GM21367 (cell line): ENCODE results near the gene ZRANB2.
A peak's percentile ranks its signal among the peaks of the same experiment; 100 is the strongest.

Experiments
- ATAC-seq: cut with Tn5 transposase; IDR thresholded peaks from one replicate; pipeline ENCODE4 v1.9.1; 2021; ENCODE audit not compliant: unreplicated experiment

The ZRANB2 gene, protein sequence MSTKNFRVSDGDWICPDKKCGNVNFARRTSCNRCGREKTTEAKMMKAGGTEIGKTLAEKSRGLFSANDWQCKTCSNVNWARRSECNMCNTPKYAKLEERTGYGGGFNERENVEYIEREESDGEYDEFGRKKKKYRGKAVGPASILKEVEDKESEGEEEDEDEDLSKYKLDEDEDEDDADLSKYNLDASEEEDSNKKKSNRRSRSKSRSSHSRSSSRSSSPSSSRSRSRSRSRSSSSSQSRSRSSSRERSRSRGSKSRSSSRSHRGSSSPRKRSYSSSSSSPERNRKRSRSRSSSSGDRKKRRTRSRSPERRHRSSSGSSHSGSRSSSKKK

GRCh38 chr1:71080739-71081696, at the start of gene ZRANB2:
Gene ZRANB2 (minus strand): TSS chr1:71081035. CDS start chr1:71080995, 40 bp downstream.
- ATAC-seq = peak; percentile 100

GRCh38 chr1:71128060-71128459, 47.2 kb upstream of the ZRANB2 start:
- ATAC-seq = no peak

DNA sequence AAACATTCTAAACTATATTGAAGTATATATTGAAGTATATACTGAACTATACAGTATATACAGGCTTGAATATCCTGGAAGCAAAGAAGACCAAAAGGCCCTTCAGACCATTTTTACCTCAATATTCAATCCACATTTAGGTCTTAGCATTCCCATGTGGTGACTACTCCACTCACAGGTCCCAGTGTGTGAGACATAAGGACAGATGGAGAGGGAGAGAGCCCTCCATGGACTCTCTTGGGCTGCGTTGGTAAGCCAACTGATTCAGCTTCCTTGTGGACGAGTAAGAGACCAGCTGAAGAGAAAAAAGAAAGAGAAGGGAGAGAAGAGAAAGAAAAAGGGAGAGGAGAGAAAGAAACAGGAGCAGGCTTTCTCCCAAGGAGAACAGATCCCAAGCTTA, 37.3 kb upstream of the ZRANB2 start:
- no peak for ATAC-seq

GRCh38 chr1:71116729-71117128, 35.9 kb upstream of the ZRANB2 start:
- ATAC-seq = no peak

- no peak for ATAC-seq
These were observed 26.0 kb upstream of the ZRANB2 start for GRCh38 chr1:71106658-71107322.

- ATAC-seq = no peak
These were observed 23.6 kb upstream of the ZRANB2 start for GRCh38 chr1:71104417-71104816.

GRCh38 chr1:71101839-71102376, 21.1 kb upstream of the ZRANB2 start:
- no peak for ATAC-seq

GRCh38 chr1:71097428-71097827, 16.6 kb upstream of the ZRANB2 start:
- no peak for ATAC-seq

- ATAC-seq = no peak
These were observed 14.1 kb upstream of the ZRANB2 start for GRCh38 chr1:71094913-71095312.

GRCh38 chr1:71093938-71094337, 13.1 kb upstream of the ZRANB2 start:
- no peak for ATAC-seq

- ATAC-seq = no peak
These were observed 8.9 kb upstream of the ZRANB2 start for GRCh38 chr1:71089536-71090270.

- ATAC-seq = no peak
These were observed 7.9 kb upstream of the ZRANB2 start for GRCh38 chr1:71088645-71089287.

- no peak for ATAC-seq
These were observed 6.9 kb upstream of the ZRANB2 start for GRCh38 chr1:71087713-71088112.

- ATAC-seq = no peak
These were observed 6.2 kb upstream of the ZRANB2 start for GRCh38 chr1:71087060-71087459.

GRCh38 chr1:71086331-71086730, 5.5 kb upstream of the ZRANB2 start:
- no peak for ATAC-seq

GRCh38 chr1:71083271-71083670, 2.4 kb upstream of the ZRANB2 start:
- ATAC-seq = no peak

DNA sequence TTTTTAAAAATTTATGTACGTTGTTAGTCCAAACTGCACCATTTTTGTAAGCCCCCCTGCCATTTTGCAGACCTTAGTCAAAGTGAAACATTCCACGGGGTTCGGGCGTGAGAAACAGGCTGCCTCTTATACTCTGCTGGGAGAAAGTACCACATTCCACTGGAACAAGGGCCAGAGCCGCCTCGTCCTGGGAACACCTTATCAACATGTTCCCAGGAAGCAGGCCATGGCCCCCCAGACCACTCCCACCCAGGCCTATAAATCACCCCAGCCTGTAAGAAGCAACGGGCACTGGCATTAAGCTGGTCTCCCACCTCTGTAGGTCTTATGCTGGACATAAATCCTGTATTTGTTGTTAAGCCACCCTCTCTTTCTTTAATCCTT, 854 bp upstream of the ZRANB2 start:
- no peak for ATAC-seq

DNA sequence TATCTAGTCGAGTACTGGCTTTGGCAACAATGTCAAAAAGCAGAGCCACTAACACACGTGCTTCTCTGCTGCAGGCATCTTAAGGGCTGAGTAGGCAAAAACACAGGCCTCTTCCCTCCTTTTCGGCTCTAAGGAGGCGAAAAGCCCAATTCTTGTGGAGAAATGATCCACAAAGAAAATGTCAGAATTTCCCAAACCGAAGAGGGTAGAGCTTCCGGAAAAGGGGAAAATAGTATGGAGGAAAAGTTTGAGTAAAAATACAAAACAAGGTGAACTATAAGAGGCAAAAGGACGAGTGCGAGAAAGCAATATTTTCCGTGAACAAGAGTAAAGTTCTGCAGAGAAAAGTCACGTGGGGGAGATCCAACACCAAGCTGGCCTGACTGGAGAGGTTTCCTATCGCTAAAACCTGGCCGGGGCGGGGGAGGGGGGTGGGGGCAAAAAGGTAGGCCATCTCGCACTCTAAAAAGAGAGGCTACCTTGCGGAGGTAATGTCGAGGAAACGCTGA, 551 bp downstream of the ZRANB2 start:
- ATAC-seq = no peak

GRCh38 chr1:71074681-71075080, 6.2 kb downstream of the ZRANB2 start:
- ATAC-seq = no peak

- no peak for ATAC-seq
These were observed 8.6 kb downstream of the ZRANB2 start for GRCh38 chr1:71072273-71072672.
